OCI-LY3 (cell line): ENCODE measurements around the gene DNMT3A.

Source experiments
- H2AFZ ChIP-seq: fragments of 200-600, 300-600 bp; shearing (Covaris generic); 2 replicates; pipeline ENCODE4 v1.6.0; 2014; ENCODE audit warnings: antibody characterized with exemption, low read depth, low read length
- H3K27ac ChIP-seq: fragments of 200-600, 300-600 bp; sonication (generic); 2 replicates; pipeline ENCODE4 v1.5.1; 2014; ENCODE audit warnings: mild to moderate bottlenecking, low read length, moderate library complexity, mixed read lengths
- H3K27me3 ChIP-seq: fragments of 200-600, 300-600 bp; sonication (generic); 2 replicates; pipeline ENCODE4 v1.6.1; 2014; ENCODE audit warnings: low read depth, low read length, mixed read lengths
- H3K36me3 ChIP-seq: fragments of 200-600, 300-600 bp; sonication (generic); replicated peaks from 2 replicates; pipeline ENCODE3; 2014; ENCODE audit warnings: low read depth, low read length, mixed read lengths
- H3K4me1 ChIP-seq: fragments of 300-600, 200-600 bp; sonication (generic); 2 replicates; pipeline ENCODE4 v1.6.1; 2014; ENCODE audit warnings: low read length, mixed read lengths
- H3K4me2 ChIP-seq: fragments of 200-600, 300-600 bp; sonication (generic); 2 replicates; pipeline ENCODE4 v1.6.1; 2014; ENCODE audit warnings: low read length, mixed read lengths
- H3K4me3 ChIP-seq: fragments of 300-600, 200-600 bp; sonication (generic); 2 replicates; pipeline ENCODE4 v1.5.1; 2014; ENCODE audit warnings: antibody characterized with exemption, mild to moderate bottlenecking, low read length, moderate library complexity
- H3K79me2 ChIP-seq: fragments of 300-600, 200-600 bp; shearing (Covaris generic); 2 replicates; pipeline ENCODE4 v1.6.1; 2014; ENCODE audit warnings: mild to moderate bottlenecking, low read length, mixed read lengths
- H3K9ac ChIP-seq: fragments of 300-600, 200-600 bp; shearing (Covaris generic); 2 replicates; pipeline ENCODE4 v1.6.0; 2014; ENCODE audit warnings: mild to moderate bottlenecking, low read length, moderate library complexity
- H3K9me3 ChIP-seq: fragments of 200-600, 300-600 bp; shearing (Covaris generic); 2 replicates; pipeline ENCODE4 v1.6.1; 2014; ENCODE audit warnings: low read length, mixed read lengths; ENCODE audit not compliant: insufficient read depth
- H4K20me1 ChIP-seq: fragments of 200-600, 300-600 bp; sonication (generic); 2 replicates; pipeline ENCODE4 v1.6.1; 2016; ENCODE audit warnings: low read length, mixed read lengths; ENCODE audit not compliant: insufficient read depth
- CTCF ChIP-seq: fragments of 200-600, 300-600 bp; sonication (generic); IDR thresholded peaks from 2 replicates; pipeline ENCODE4 v1.5.1; 2014; ENCODE audit warnings: antibody characterized with exemption, low read length, low read depth
- EZH2phosphoT487 ChIP-seq: fragments of 200-600 bp; shearing (Covaris generic); IDR thresholded peaks from 2 replicates; pipeline ENCODE4 v1.6.1; 2018; ENCODE audit warnings: antibody characterized with exemption, mixed run types, low read depth

DNMT3A gene

GRCh38 chr2:25331686-25332365, 9.9 kb downstream of the DNMT3A start:
- H3K4me3 ChIP-seq = no peak overlapping the region
- H2AFZ ChIP-seq = no peak overlapping the region
- H3K27me3 ChIP-seq = peaks cover 2% of the 10 kb centered on the region; the same call in 1 of the 2 replicates
- TF ChIP-seq EZH2phosphoT487 (no peak), CTCF (no peak)
- H3K36me3 ChIP-seq = peaks cover 7% of the 10 kb centered on the region
- H3K4me1 ChIP-seq = peaks cover 3% of the 10 kb centered on the region; the same call in 1 of the 2 replicates
- H3K79me2 ChIP-seq = no peaks in the 10 kb centered on the region
- no peak overlapping the region for H3K9ac ChIP-seq
- no peak overlapping the region for H3K27ac ChIP-seq
- H3K9me3 ChIP-seq = peaks cover 2% of the 10 kb centered on the region; the same call in 1 of the 2 replicates
- peaks cover 55% of the 10 kb centered on the region for H4K20me1 ChIP-seq
- no peak overlapping the region for H3K4me2 ChIP-seq

- peaks cover 50% of the 10 kb centered on the region for H4K20me1 ChIP-seq
- H3K79me2 ChIP-seq = no peaks in the 10 kb centered on the region
- H3K9me3 ChIP-seq = peaks cover 11% of the 10 kb centered on the region
- no peak for TF ChIP-seq CTCF
- TF ChIP-seq EZH2phosphoT487 = no peak
- no peak overlapping the region for H3K4me2 ChIP-seq
- H3K9ac ChIP-seq = no peak overlapping the region
- no peak overlapping the region for H2AFZ ChIP-seq
- peaks cover 16% of the 10 kb centered on the region for H3K36me3 ChIP-seq
- peaks cover 3% of the 10 kb centered on the region; the same call in 1 of the 2 replicates for H3K4me1 ChIP-seq
- H3K27ac ChIP-seq = no peak overlapping the region
- H3K27me3 ChIP-seq = peaks cover 9% of the 10 kb centered on the region
- no peak overlapping the region for H3K4me3 ChIP-seq
These were observed 10.8 kb downstream of the DNMT3A start for GRCh38 chr2:25330937-25331336.

GRCh38 chr2:25330273-25330672, 11.5 kb downstream of the DNMT3A start:
- Histone ChIP-seq H3K9me3 (peaks cover 14% of the 10 kb centered on the region), H3K27ac (no peak overlapping the region), H3K4me1 (peaks cover 3% of the 10 kb centered on the region; the same call in 1 of the 2 replicates), H2AFZ (no peak overlapping the region), H3K4me3 (no peak overlapping the region), H3K36me3 (peaks cover 16% of the 10 kb centered on the region), H3K4me2 (no peak overlapping the region), H3K27me3 (peaks cover 14% of the 10 kb centered on the region), H4K20me1 (peaks cover 47% of the 10 kb centered on the region), H3K79me2 (no peaks in the 10 kb centered on the region), H3K9ac (no peak overlapping the region)
- TF ChIP-seq CTCF (no peak), EZH2phosphoT487 (no peak)

- H3K36me3 ChIP-seq = peaks cover 16% of the 10 kb centered on the region
- H3K27ac ChIP-seq = no peak overlapping the region
- peaks cover 14% of the 10 kb centered on the region for H3K9me3 ChIP-seq
- no peak overlapping the region for H3K4me3 ChIP-seq
- no peaks in the 10 kb centered on the region for H3K79me2 ChIP-seq
- TF ChIP-seq CTCF = no peak
- no peak for TF ChIP-seq EZH2phosphoT487
- no peak overlapping the region for H3K9ac ChIP-seq
- peaks cover 27% of the 10 kb centered on the region for H3K27me3 ChIP-seq
- H3K4me2 ChIP-seq = no peak overlapping the region
- H3K4me1 ChIP-seq = peaks cover 3% of the 10 kb centered on the region; the same call in 1 of the 2 replicates
- H2AFZ ChIP-seq = no peak overlapping the region
- peaks cover 52% of the 10 kb centered on the region for H4K20me1 ChIP-seq
These were observed 13.3 kb downstream of the DNMT3A start for GRCh38 chr2:25328152-25329085.
